ENCODE measurements around the gene TBC1D5.

The TBC1D5 gene

GRCh38 chr3:17553080-17553479, 189.4 kb downstream of the TBC1D5 start:
- Histone ChIP-seq H3K27ac (ENCODE audit: insufficient read depth, low read depth, low read length, poor library complexity, severe bottlenecking) (no peak overlapping the region), H3K27me3 (ENCODE audit: control insufficient read depth, insufficient read depth, low read length, poor library complexity, severe bottlenecking) (no peaks in the 10 kb centered on the region), H3K4me3 (ENCODE audit: insufficient read depth, low read depth, low read length) (no peak overlapping the region), H3K36me3 (ENCODE audit: control insufficient read depth, insufficient read depth, low read length) (no peaks in the 10 kb centered on the region), H3K4me1 (ENCODE audit: control insufficient read depth, insufficient read depth, low read length) (peaks cover 19% of the 10 kb centered on the region), H3K9me3 (ENCODE audit: control insufficient read depth, low read length) (no peaks in the 10 kb centered on the region)
- WGBS, 2 experiments = 78% methylated on average over 1 of the region's 1 CpG; no CpG with 5 or more reads in 1 of the 2 experiments

- H3K4me3 ChIP-seq (ENCODE audit: insufficient read depth, low read depth, low read length) = no peak overlapping the region
- H3K4me1 ChIP-seq (ENCODE audit: control insufficient read depth, insufficient read depth, low read length) = peaks cover 19% of the 10 kb centered on the region
- H3K27me3 ChIP-seq (ENCODE audit: control insufficient read depth, insufficient read depth, low read length, poor library complexity, severe bottlenecking) = no peaks in the 10 kb centered on the region
- H3K27ac ChIP-seq (ENCODE audit: insufficient read depth, low read depth, low read length, poor library complexity, severe bottlenecking) = no peak overlapping the region
- no peaks in the 10 kb centered on the region for H3K36me3 ChIP-seq (ENCODE audit: control insufficient read depth, insufficient read depth, low read length)
- no peaks in the 10 kb centered on the region for H3K9me3 ChIP-seq (ENCODE audit: control insufficient read depth, low read length)
Observed at GRCh38 chr3:17552351-17552750, 190.1 kb downstream of the TBC1D5 start.

GRCh38 chr3:17551895-17552294, 190.5 kb downstream of the TBC1D5 start:
- Histone ChIP-seq H3K27me3 (ENCODE audit: control insufficient read depth, insufficient read depth, low read length, poor library complexity, severe bottlenecking) (no peaks in the 10 kb centered on the region), H3K36me3 (ENCODE audit: control insufficient read depth, insufficient read depth, low read length) (no peaks in the 10 kb centered on the region), H3K4me1 (ENCODE audit: control insufficient read depth, insufficient read depth, low read length) (peaks cover 19% of the 10 kb centered on the region), H3K9me3 (ENCODE audit: control insufficient read depth, low read length) (no peaks in the 10 kb centered on the region), H3K4me3 (ENCODE audit: insufficient read depth, low read depth, low read length) (no peak overlapping the region), H3K27ac (ENCODE audit: insufficient read depth, low read depth, low read length, poor library complexity, severe bottlenecking) (no peak overlapping the region)
- 86% methylated on average over 1 of the region's 1 CpG; no CpG with 5 or more reads in 1 of the 2 experiments for WGBS, 2 experiments

- no peak overlapping the region for H3K4me3 ChIP-seq (ENCODE audit: insufficient read depth, low read depth, low read length)
- H3K36me3 ChIP-seq (ENCODE audit: control insufficient read depth, insufficient read depth, low read length) = no peaks in the 10 kb centered on the region
- H3K9me3 ChIP-seq (ENCODE audit: control insufficient read depth, low read length) = no peaks in the 10 kb centered on the region
- 84 to 90% methylated on average over 2 of the region's 2 CpGs for WGBS, 2 experiments
- no peaks in the 10 kb centered on the region for H3K27me3 ChIP-seq (ENCODE audit: control insufficient read depth, insufficient read depth, low read length, poor library complexity, severe bottlenecking)
- peaks cover 19% of the 10 kb centered on the region for H3K4me1 ChIP-seq (ENCODE audit: control insufficient read depth, insufficient read depth, low read length)
- no peak overlapping the region for H3K27ac ChIP-seq (ENCODE audit: insufficient read depth, low read depth, low read length, poor library complexity, severe bottlenecking)
Observed at GRCh38 chr3:17551333-17551732, 191.1 kb downstream of the TBC1D5 start.

GRCh38 chr3:17550624-17551023, 191.8 kb downstream of the TBC1D5 start:
- Histone ChIP-seq H3K27me3 (ENCODE audit: control insufficient read depth, insufficient read depth, low read length, poor library complexity, severe bottlenecking) (no peaks in the 10 kb centered on the region), H3K9me3 (ENCODE audit: control insufficient read depth, low read length) (no peaks in the 10 kb centered on the region), H3K27ac (ENCODE audit: insufficient read depth, low read depth, low read length, poor library complexity, severe bottlenecking) (no peak overlapping the region)

GRCh38 chr3:17546500-17547255, 195.8 kb downstream of the TBC1D5 start:
- no peak overlapping the region for H3K27ac ChIP-seq (ENCODE audit: insufficient read depth, low read depth, low read length, poor library complexity, severe bottlenecking)
- H3K36me3 ChIP-seq (ENCODE audit: control insufficient read depth, insufficient read depth, low read length) = no peaks in the 10 kb centered on the region
- WGBS, 2 experiments = 87 to 97% methylated on average over 8 of the region's 10 CpGs
- no peaks in the 10 kb centered on the region for H3K9me3 ChIP-seq (ENCODE audit: control insufficient read depth, low read length)
- no peak overlapping the region for H3K4me3 ChIP-seq (ENCODE audit: insufficient read depth, low read depth, low read length)
- peaks cover 4% of the 10 kb centered on the region for H3K4me1 ChIP-seq (ENCODE audit: control insufficient read depth, insufficient read depth, low read length)
- no peaks in the 10 kb centered on the region for H3K27me3 ChIP-seq (ENCODE audit: control insufficient read depth, insufficient read depth, low read length, poor library complexity, severe bottlenecking)

More at GRCh38 chr3:17550624-17551023, 191.8 kb downstream of the TBC1D5 start:
- Histone ChIP-seq H3K36me3 (ENCODE audit: control insufficient read depth, insufficient read depth, low read length) (no peaks in the 10 kb centered on the region), H3K4me1 (ENCODE audit: control insufficient read depth, insufficient read depth, low read length) (peaks cover 15% of the 10 kb centered on the region), H3K4me3 (ENCODE audit: insufficient read depth, low read depth, low read length) (no peak overlapping the region)

- WGBS, 2 experiments = 92 to 95% methylated on average over 2 of the region's 2 CpGs
- H3K4me3 ChIP-seq (ENCODE audit: insufficient read depth, low read depth, low read length) = no peak overlapping the region
- no peak overlapping the region for H3K27ac ChIP-seq (ENCODE audit: insufficient read depth, low read depth, low read length, poor library complexity, severe bottlenecking)
- H3K36me3 ChIP-seq (ENCODE audit: control insufficient read depth, insufficient read depth, low read length) = no peaks in the 10 kb centered on the region
- H3K27me3 ChIP-seq (ENCODE audit: control insufficient read depth, insufficient read depth, low read length, poor library complexity, severe bottlenecking) = no peaks in the 10 kb centered on the region
- H3K9me3 ChIP-seq (ENCODE audit: control insufficient read depth, low read length) = no peaks in the 10 kb centered on the region
- H3K4me1 ChIP-seq (ENCODE audit: control insufficient read depth, insufficient read depth, low read length) = no peaks in the 10 kb centered on the region
Observed at GRCh38 chr3:17544632-17545031, 197.8 kb downstream of the TBC1D5 start.

- no CpG with 5 or more reads among the region's 1 CpG for WGBS, 2 experiments
- no peaks in the 10 kb centered on the region for H3K27me3 ChIP-seq (ENCODE audit: control insufficient read depth, insufficient read depth, low read length, poor library complexity, severe bottlenecking)
- H3K4me3 ChIP-seq (ENCODE audit: insufficient read depth, low read depth, low read length) = no peak overlapping the region
- H3K27ac ChIP-seq (ENCODE audit: insufficient read depth, low read depth, low read length, poor library complexity, severe bottlenecking) = no peak overlapping the region
- no peaks in the 10 kb centered on the region for H3K9me3 ChIP-seq (ENCODE audit: control insufficient read depth, low read length)
- no peaks in the 10 kb centered on the region for H3K36me3 ChIP-seq (ENCODE audit: control insufficient read depth, insufficient read depth, low read length)
- no peaks in the 10 kb centered on the region for H3K4me1 ChIP-seq (ENCODE audit: control insufficient read depth, insufficient read depth, low read length)
Observed at GRCh38 chr3:17542591-17542990, 199.8 kb downstream of the TBC1D5 start.

GRCh38 chr3:17539436-17539835, 203.0 kb downstream of the TBC1D5 start:
- Histone ChIP-seq H3K4me1 (ENCODE audit: control insufficient read depth, insufficient read depth, low read length) (no peaks in the 10 kb centered on the region), H3K27ac (ENCODE audit: insufficient read depth, low read depth, low read length, poor library complexity, severe bottlenecking) (no peak overlapping the region), H3K9me3 (ENCODE audit: control insufficient read depth, low read length) (no peaks in the 10 kb centered on the region), H3K4me3 (ENCODE audit: insufficient read depth, low read depth, low read length) (no peak overlapping the region), H3K36me3 (ENCODE audit: control insufficient read depth, insufficient read depth, low read length) (no peaks in the 10 kb centered on the region), H3K27me3 (ENCODE audit: control insufficient read depth, insufficient read depth, low read length, poor library complexity, severe bottlenecking) (no peaks in the 10 kb centered on the region)
- WGBS, 2 experiments = 36 to 75% methylated on average over 2 to 3 of the region's 3 CpGs

- Histone ChIP-seq H3K9me3 (ENCODE audit: control insufficient read depth, low read length) (no peaks in the 10 kb centered on the region), H3K36me3 (ENCODE audit: control insufficient read depth, insufficient read depth, low read length) (no peaks in the 10 kb centered on the region), H3K27me3 (ENCODE audit: control insufficient read depth, insufficient read depth, low read length, poor library complexity, severe bottlenecking) (no peaks in the 10 kb centered on the region), H3K27ac (ENCODE audit: insufficient read depth, low read depth, low read length, poor library complexity, severe bottlenecking) (no peak overlapping the region), H3K4me1 (ENCODE audit: control insufficient read depth, insufficient read depth, low read length) (no peaks in the 10 kb centered on the region), H3K4me3 (ENCODE audit: insufficient read depth, low read depth, low read length) (no peak overlapping the region)
- 77 to 98% methylated on average over 2 of the region's 2 CpGs for WGBS, 2 experiments
Observed at GRCh38 chr3:17535274-17535673, 207.2 kb downstream of the TBC1D5 start.

Data from ectodermal cell (in vitro differentiated cells).